MM.1S (cell line): Measurements from ENCODE around the gene IL22.

Experiments
- CTCF ChIP-seq: fragments of 300-600 bp; sonication (generic); IDR thresholded peaks from 2 replicates; pipeline ENCODE4 v1.5.1; 2016; ENCODE audit warnings: antibody characterized with exemption, low read length, mixed read lengths
- EZH2phosphoT487 ChIP-seq: fragments of 300-600 bp; sonication (generic); IDR thresholded peaks from 2 replicates; pipeline ENCODE4 v1.6.1; 2018; ENCODE audit warnings: antibody characterized with exemption, low read length

- TF ChIP-seq EZH2phosphoT487: no peak
- TF ChIP-seq CTCF: no peak
Observed at GRCh38 chr12:68233498-68233897, 19.9 kb downstream of the IL22 start.
